ENCODE measurements around the gene PCK1.

Gene PCK1

DNA sequence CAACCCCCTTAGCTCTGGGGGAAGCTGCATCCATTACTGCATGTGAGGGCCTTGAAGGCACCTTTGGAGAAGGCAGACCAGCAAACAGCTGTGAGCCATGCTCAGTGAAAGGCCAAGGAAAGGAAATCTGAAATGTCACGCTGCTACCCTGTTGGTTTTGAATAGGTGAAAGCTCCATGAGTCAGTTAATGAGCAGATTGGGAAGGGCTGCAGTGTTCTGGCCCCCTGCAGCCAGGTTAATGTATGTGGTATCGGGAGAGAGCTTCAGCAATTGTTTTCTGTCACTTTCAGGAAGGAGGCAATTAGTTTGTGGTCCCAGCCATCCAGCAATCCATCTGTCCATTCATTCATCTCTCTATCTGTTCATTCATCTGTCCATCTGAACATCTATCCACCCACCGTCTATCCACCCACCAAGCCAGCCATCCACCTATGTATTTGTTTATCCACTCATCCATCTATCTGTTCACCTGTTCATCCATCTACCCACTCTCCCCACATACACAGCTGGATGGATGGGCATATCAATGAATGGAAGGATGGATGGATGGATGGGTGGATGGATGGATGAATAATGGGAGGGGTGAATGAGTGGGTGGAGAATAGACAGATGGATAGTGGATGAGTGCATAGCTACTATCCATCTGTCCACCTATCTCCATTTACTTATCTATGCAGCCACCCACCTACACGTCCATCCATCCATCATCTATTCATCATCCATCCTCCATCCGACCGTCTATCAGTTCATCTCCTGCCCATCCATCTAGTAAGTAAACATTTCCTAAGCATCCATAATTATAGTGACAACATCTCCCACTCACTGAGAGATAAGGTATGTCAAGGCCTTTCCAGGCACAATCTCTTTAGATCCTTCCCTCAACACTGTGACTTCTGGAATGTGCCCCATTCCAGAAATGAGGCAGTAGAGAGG is 16.0 kb downstream of the PCK1 start:
- Histone ChIP-seq H3K9ac (ENCODE audit: low read length) (no peak overlapping the region), H3K4me1 (ENCODE audit: low read length) (no peaks in the 10 kb centered on the region), H3K9me3 (ENCODE audit: insufficient read depth, low read length) (no peaks in the 10 kb centered on the region), H3K79me2 (ENCODE audit: low read length) (no peaks in the 10 kb centered on the region), H4K20me1 (ENCODE audit: insufficient read depth, low read length) (no peaks in the 10 kb centered on the region), H3K27ac (ENCODE audit: low read length) (no peak overlapping the region), H3K4me2 (ENCODE audit: low read length) (no peak overlapping the region), H3K4me3 (ENCODE audit: low read length) (no peak overlapping the region), H3K36me3 (replicated peaks; ENCODE audit: low read depth, low read length) (no peaks in the 10 kb centered on the region), H2AFZ (ENCODE audit: low read depth, low read length) (no peak overlapping the region), H3K27me3 (ENCODE audit: low read depth, low read length) (peaks cover 73% of the 10 kb centered on the region)
- TF ChIP-seq, protein P1, sequence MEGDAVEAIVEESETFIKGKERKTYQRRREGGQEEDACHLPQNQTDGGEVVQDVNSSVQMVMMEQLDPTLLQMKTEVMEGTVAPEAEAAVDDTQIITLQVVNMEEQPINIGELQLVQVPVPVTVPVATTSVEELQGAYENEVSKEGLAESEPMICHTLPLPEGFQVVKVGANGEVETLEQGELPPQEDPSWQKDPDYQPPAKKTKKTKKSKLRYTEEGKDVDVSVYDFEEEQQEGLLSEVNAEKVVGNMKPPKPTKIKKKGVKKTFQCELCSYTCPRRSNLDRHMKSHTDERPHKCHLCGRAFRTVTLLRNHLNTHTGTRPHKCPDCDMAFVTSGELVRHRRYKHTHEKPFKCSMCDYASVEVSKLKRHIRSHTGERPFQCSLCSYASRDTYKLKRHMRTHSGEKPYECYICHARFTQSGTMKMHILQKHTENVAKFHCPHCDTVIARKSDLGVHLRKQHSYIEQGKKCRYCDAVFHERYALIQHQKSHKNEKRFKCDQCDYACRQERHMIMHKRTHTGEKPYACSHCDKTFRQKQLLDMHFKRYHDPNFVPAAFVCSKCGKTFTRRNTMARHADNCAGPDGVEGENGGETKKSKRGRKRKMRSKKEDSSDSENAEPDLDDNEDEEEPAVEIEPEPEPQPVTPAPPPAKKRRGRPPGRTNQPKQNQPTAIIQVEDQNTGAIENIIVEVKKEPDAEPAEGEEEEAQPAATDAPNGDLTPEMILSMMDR (IDR thresholded peaks at IDR 0.05; ENCODE audit: low read depth, low read length), result no peak
- TF ChIP-seq EZH2phosphoT487 (IDR thresholded peaks at IDR 0.05; ENCODE audit: low read depth), result no peak

GRCh38 chr20:57577679-57578475 is 17.0 kb downstream of the PCK1 start:
- Histone ChIP-seq H3K4me1 (ENCODE audit: low read length) (no peaks in the 10 kb centered on the region), H3K4me2 (ENCODE audit: low read length) (no peak overlapping the region), H3K27me3 (ENCODE audit: low read depth, low read length) (peaks cover 76% of the 10 kb centered on the region), H3K27ac (ENCODE audit: low read length) (no peak overlapping the region), H3K79me2 (ENCODE audit: low read length) (no peaks in the 10 kb centered on the region), H3K9me3 (ENCODE audit: insufficient read depth, low read length) (no peaks in the 10 kb centered on the region), H4K20me1 (ENCODE audit: insufficient read depth, low read length) (no peaks in the 10 kb centered on the region), H3K36me3 (replicated peaks; ENCODE audit: low read depth, low read length) (no peaks in the 10 kb centered on the region), H3K4me3 (ENCODE audit: low read length) (no peak overlapping the region), H2AFZ (ENCODE audit: low read depth, low read length) (no peak overlapping the region), H3K9ac (ENCODE audit: low read length) (no peak overlapping the region)
- TF ChIP-seq, protein P1 (IDR thresholded peaks at IDR 0.05; ENCODE audit: low read depth, low read length), result no peak
- no peak for TF ChIP-seq EZH2phosphoT487 (IDR thresholded peaks at IDR 0.05; ENCODE audit: low read depth)

DNA sequence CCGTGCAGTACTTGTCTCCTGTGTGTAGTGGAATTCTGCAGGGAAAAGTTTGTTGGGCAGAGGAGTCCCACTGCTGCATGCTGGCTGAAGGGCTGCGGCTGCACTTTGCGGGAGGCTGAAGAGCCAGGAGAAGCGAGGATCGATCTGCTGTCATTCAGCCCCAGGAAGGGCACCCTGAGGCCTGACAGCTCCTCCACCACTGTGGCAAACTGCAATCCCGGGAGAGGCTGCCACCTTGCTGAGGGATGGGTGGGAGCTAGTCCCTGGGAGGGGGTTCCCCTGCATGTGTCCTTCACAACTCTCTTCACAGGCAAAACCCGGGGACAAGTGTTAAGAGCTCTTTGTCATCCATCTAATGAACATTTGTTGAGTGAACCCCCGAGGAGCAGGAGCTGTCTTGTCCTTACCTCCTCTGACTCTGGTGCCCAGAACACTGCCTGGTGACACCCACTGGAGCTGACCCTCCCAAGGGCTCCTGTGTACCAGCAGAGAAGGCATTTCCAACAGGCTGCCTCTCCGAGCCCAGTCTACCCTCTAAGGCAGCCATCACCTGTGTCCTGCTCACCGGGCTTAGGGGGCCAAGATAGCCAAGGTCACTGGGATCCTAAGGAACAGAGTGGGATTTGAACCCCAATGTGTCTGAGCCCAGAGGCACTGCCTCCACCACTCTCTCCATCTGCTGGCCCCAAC is 17.7 kb downstream of the PCK1 start:
- Histone ChIP-seq H3K9ac (ENCODE audit: low read length) (no peak overlapping the region), H3K4me3 (ENCODE audit: low read length) (no peak overlapping the region), H3K27me3 (ENCODE audit: low read depth, low read length) (peaks cover 72% of the 10 kb centered on the region), H3K9me3 (ENCODE audit: insufficient read depth, low read length) (no peaks in the 10 kb centered on the region), H2AFZ (ENCODE audit: low read depth, low read length) (no peak overlapping the region), H3K79me2 (ENCODE audit: low read length) (no peaks in the 10 kb centered on the region), H4K20me1 (ENCODE audit: insufficient read depth, low read length) (no peaks in the 10 kb centered on the region), H3K4me2 (ENCODE audit: low read length) (no peak overlapping the region), H3K27ac (ENCODE audit: low read length) (no peak overlapping the region), H3K4me1 (ENCODE audit: low read length) (no peaks in the 10 kb centered on the region), H3K36me3 (replicated peaks; ENCODE audit: low read depth, low read length) (no peaks in the 10 kb centered on the region)
- TF ChIP-seq, protein P1 (IDR thresholded peaks at IDR 0.05; ENCODE audit: low read depth, low read length), result no peak
- no peak for TF ChIP-seq EZH2phosphoT487 (IDR thresholded peaks at IDR 0.05; ENCODE audit: low read depth)

All from OCI-LY3 (cell line).